Epidermal melanocyte (primary cell): ENCODE measurements around the gene SOX13.

ENCODE experiments used
- DNase-seq: peaks from one replicate; pipeline ENCODE4 v3.0.0; 2011; ENCODE audit warnings: low spot score; ENCODE audit not compliant: insufficient read length

The SOX13 gene

DNA sequence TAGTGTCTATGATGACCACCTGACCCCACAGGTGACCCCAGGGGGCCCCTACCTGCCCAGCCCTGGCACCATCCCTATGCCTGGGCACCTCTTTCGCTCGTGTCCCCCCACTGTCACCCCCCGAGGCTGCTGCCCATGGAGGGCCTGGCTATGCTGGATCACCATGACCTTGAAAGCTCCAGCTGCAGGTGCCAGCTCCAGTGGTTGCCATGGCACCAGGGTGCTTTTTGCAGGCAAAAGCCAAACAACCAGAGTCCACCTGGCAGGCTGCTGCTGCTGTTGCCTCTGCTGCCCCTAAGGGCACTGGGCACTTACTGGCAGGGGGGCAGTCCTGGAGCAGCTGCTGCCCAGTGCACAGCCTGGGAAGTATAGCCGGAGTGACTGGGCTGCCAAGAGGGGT, 57.3 kb downstream of the SOX13 start:
- DNase-seq: no peak

DNA sequence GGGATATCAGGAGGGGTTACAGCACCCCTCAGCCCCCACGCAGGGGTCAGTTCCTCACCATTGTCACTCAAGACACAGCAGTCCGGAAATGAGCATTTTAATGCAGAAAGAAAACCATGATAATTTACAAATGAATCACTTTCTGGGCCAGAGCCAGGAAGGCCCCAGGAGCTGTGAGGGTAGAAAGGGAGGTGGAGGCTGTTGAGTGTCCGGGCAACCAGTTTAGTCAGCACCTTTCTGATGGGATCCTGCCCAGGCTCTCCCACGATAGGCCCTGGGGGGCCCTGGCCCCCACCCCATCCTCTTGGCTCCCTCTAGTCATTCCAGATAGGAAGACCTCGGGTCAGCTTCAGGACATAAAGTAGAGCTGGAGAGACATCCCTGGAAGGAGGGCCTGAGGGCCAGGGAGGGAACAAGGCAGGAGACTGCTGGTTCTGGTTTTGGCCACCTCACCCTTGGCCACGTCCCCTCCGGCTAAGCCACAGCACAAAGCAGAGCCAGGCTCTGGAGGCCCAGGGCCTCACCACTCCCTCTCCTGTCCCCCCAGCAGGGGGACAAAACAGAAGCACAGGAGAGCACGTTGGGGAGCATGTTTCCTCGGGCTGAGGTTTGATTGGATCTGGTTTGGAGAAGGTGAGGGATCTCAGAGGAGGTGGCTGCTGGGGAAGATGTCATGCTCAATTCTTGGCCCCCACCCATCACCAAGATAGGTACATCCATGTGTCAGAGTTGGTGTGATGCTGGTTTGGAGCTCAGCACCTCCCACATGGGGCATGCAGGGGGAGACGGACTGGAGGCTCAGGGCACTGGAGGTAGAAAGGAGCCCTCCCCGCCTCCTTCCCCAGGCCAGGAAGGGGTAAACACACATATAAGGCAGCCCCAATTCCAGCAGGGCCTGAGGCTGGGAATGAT, 58.3 kb downstream of the SOX13 start:
- DNase-seq: no peak

DNA sequence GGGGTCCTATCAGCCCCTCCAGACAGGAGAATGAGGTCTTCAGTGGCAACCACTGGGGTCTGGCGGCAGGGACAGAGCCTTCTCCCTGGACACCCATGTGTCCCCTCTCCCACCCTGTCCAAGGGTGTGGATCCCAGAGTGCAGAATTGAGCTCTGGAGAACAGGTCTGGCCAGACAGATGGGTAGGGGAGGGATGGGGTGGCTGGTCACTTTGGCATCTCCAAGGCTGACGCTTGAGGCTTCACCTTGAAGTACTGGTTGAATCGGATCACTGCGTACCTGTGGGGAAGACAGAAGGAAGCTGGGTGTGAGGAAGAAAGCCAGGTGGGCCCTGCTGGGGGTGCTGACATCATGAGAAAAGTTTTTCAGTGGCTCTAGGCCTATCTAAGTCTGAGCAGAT, 59.1 kb downstream of the SOX13 start:
- DNase-seq: no peak

DNA sequence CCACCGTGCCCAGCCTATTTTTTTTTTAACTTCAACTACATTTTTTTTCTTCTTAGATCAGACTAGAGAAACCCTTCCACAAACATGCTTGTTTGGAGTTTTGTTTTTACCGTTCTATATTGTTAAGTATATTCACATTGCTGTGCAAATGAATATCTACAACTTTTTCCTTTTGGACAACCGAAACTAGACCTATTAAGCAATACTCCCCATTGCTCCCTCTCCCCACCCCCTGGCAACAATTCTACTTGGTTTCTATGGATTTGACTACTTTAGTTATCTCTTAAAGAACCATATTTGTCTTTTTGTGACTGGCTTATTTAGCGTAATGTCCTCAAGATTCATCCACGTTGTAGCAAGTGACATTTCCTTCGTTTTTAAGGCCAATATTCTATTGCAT, 59.8 kb downstream of the SOX13 start:
- no peak for DNase-seq

DNA sequence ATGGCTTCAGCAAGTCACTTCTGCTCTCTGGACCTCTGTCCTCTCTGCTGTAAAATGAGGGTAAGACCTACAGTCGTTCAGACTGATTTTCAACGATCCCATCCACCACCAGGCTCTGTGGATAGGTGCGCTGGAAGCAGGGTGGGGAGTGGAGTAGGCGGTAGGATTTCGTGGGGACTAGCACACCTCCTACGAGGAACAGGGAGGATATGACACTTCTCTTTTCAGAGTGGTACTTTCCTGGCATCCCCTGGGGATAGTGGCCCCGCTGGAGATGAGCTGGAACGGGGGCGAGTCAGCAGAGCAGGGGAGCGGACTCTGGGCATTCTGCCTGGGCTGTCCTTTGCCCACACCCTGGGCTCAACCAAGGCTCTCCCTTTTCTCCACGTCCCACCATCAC, 61.2 kb downstream of the SOX13 start:
- no peak for DNase-seq

DNA sequence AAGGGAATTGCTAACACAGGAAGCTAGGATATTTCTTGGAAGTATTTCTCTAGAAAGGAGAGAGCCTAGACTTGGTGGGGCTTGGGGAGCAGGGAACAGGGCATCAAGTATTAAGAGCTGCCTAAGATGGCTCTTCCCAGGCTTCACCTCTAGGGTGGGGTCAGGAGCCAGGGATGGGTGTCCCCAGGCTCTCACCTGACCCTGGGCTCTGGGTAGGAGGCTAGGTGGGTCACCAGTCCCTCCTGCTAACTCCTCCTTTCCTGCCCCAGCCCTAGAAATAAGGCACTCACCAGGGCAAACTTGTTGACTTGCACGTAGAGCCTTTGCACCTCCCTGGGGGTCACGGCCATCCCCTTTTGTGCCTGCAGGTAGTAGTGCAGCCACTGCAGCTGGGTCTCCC, 63.9 kb downstream of the SOX13 start:
- no peak for DNase-seq

DNA sequence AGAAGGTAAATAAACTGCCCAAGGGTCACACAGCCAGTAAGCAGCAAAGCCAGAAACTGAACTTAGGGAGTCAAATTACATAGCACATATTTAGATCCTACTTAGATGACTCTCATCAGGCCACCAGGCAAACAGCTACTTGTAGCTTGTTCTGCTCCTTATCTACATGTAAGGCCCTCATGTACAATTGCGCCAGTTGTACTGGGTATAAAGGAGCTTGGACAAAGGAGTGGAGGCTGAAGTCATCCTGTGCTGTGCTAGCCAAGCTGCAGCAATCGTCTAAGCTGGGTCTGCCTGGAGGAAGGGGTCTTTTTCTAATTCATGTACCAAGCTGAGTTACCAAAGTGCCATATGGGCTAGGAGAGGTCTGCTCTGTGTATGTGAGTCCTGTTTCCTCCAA, 66.2 kb downstream of the SOX13 start:
- no peak for DNase-seq

DNA sequence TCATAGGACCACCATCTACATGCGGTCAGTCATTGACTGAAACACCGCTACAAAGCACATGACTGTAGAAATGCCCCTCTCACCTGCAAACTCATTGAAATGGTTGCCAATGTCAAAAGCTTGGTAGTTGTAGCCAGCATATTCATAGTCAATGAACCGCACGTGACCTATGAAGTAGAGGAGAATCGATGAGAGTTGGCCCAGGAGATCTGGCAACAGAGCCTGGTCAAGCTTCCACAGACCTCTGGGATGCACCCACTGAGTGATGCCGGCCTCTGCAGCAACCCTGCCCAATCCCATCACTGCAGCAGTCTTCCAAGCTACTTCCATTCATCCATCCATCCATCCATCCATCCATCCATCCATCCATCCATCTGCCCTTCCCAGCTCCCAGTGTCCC, 67.0 kb downstream of the SOX13 start:
- DNase-seq: no peak

DNA sequence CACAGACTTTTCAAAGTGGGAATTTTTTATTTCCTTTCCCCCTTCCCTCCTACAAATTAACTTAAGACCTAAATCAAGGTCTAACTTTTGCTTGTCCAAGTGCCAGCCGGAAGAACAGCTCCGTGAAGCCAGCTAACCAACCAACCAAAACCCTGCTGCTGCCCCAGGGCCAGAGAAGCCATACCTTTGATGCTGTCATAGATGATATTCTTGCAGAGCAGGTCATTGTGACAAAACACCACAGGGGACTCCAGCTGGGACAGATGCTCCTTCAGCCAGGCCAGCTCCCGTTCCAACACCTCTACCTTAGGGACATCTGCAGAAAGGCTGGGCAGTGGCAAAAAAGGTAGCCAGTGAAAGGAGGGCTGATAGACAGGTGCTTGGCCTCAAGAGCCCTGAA, 68.2 kb downstream of the SOX13 start:
- no peak for DNase-seq

DNA sequence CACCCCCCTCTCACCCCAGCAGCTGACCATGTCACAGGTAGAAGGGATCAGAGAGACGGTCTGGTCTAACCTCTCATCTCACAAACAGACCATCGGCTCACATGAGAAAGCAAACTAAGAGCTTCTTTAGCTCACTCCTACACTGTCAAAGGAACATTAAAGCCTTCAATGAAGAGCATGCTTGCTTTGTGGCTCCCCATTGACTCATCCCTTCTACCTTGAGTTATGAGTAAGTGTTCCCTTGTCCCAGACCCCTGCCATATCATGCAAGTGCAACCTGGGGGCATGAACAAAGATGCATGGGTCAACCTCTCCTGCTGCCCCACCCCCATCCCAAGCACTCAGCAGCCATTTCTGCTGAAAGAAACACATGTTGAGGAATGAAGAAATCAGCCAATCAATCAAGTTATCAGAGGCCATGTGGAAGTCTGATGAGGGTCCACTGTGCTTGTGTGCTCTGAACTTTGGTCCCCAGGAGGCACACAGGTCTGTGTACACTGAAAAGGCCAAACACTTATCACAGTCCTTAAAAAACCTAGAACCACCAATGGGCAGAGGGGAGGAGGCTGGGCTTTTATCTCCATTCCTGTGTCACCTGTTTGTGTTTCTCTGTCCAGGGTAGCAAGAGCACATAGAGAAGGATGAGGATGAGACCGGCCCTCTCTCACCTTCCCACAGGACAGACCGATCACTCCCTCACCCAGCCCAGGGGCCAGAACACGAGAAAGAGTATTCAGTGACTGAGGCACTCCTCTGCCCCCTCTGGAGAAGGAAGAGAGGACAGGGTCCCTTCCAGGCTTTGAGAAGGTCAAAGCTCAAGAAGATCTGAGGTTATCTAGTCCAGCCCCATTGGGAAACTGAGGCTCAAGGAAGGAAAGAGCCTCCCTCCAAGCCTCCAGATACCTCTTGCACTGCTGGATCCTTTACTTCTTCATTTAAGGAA, 69.4 kb downstream of the SOX13 start:
- no peak for DNase-seq

DNA sequence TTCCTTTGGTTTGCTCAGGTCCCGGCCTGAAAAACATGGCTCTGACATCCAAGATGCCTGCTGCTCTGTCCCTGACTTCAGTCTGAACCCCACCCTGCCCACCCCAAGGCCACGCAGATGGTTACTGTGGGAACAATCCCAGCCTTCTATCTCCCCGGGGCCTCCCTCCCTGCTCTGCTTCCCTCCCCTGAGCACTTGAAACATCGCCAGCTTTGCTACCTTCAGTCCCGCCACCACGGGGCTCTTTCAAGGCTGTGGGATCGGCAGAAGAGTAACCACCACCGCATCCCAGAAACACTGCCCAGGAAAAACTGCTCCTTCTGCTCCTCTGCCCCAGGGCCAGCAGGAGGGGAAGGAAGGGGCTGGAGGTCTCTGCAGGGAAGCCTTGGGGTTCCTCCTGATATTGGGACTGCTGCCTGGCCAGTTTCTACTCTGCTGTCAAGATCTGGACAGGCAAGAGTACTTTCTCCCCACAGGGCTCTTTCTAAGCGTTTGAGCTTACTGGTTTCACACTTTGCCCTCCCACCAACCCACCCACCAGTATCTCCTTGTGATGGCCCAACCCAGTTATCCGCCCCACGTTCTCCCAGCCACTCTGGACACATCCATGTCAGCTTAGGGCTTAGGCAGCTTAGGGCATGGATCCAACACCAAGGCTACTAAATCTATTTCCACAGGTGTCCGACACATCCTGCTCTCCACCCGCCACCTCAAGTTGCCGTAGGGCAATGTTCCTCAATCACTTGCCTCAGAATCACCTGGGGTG, 70.5 kb downstream of the SOX13 start:
- no peak for DNase-seq

DNA sequence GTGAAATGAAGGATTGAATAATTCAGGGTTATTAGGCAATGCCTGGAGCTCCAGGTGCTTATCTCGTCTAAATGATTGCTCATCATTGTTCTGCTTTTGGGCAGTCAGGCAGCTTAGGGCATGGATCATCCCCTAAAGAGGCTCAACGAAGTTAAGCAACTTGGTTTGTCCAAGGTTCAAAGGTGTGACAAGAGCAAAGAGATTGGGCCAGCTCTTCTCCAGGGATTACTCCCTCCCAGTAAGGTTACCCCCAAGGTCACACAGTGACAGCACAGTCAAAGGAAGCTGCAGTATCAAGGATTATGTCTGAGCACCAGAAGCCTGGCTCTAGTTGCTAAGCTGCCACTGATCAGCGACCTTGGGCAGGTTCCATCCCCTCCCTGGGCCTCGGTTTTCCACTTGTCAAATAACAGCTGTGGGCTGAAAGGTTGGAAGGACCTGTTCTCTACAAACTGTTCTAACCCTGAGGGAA, 72.2 kb downstream of the SOX13 start:
- no peak for DNase-seq

DNA sequence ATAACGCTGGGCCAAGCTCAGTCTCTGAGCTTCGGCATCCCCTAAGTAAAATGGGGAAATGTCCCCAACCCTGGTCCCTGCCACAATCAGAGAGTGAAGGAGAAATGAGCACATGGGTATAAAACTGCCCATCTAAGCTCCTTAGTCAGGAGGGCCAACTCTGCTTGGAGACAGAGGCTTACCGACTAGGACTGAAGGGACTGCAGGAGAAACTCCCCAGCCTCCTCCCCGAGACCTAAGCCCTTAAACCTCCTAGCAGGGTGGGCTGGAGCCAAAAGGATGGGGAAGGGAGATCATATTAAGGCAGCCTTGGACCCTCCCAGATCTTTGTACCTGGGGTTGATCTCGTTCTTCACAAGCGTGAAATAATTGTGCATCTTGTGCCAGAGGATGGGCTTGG, 73.4 kb downstream of the SOX13 start:
- DNase-seq: no peak

DNA sequence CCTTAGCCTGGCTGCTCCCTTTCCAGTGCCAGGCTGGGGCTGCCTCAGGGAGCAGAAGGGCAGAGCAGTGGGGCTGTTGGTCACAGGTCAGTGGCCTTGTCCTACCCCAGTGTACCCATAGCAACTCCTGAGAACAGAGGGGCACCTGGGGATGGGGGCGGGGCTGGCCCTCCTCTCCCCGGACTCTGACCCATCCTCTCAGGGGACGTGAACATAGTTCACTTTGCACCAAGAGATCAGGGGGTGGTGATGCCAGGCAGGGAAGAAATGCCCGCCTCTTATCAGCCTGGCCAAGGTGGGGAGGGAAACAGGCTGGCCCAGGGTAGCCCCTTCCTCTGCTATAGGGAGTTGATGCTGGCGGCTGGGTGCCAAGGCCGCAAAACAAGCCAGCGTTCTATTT, 74.0 kb downstream of the SOX13 start:
- DNase-seq: no peak

DNA sequence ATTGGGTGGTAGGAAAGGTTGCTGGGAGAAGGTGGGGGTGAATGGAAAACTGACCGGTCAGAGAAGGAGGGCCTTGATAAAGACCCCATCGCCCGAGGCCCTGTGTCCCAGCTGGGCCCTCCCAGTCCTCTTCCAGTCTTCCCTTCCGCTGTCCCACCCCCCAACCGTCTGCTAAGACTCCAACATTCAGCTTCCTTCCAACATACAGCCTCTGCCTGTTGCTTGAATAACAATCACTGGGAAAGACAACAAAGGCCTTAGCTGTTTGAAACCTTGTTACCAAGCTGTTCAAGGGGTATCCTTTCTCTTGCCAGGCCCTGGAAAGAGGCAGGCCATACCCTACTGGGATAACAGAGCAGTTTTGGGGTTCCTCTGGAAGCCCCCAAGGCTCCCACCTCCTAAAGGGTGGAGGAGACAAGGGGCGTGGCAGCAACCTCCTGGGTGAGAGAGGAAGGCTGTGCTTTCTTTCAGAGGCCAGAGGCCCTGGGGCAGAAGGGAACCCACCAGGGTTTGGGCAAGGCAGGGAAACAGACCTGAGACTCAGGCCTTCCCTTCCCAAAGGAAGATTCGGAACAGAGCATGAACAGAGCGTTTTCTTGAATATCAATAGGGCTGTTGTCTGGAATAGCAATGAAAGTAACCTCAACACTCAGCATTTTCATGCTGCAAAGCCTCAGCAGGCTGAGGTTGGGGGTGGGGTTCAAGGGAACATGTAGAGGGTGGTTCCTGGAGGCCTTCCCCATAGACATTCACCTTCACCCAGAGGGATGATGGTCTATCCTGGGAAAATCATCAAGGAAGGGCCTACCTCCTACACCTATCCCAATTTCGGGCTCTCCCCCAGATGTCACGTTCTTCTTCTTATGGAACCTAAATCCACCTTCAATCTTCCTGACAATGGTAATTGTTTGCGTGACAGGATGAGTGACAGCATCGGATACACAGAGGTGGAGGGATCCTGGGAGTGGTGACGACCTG, 74.8 kb downstream of the SOX13 start:
- DNase-seq: peak; percentile 73

DNA sequence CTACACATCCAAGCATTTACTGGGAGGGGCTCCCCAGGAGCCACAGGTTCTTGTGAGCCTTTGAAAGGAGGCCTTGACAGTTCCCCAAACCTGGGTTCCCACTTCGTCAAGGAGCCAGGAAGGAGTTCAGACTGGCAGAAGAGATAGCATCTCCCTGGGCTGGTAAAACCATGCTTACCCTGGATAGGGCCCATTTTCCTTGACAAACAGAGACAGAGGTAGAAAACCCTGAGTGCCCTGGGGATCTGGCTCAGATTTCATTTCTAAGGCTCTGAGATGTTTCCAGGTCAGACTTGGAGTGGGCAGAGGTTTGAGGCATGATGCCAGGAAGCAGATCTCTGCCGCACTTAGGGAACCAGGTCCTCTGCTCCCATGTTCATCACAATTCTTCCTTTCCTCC, 76.2 kb downstream of the SOX13 start:
- DNase-seq: no peak

DNA sequence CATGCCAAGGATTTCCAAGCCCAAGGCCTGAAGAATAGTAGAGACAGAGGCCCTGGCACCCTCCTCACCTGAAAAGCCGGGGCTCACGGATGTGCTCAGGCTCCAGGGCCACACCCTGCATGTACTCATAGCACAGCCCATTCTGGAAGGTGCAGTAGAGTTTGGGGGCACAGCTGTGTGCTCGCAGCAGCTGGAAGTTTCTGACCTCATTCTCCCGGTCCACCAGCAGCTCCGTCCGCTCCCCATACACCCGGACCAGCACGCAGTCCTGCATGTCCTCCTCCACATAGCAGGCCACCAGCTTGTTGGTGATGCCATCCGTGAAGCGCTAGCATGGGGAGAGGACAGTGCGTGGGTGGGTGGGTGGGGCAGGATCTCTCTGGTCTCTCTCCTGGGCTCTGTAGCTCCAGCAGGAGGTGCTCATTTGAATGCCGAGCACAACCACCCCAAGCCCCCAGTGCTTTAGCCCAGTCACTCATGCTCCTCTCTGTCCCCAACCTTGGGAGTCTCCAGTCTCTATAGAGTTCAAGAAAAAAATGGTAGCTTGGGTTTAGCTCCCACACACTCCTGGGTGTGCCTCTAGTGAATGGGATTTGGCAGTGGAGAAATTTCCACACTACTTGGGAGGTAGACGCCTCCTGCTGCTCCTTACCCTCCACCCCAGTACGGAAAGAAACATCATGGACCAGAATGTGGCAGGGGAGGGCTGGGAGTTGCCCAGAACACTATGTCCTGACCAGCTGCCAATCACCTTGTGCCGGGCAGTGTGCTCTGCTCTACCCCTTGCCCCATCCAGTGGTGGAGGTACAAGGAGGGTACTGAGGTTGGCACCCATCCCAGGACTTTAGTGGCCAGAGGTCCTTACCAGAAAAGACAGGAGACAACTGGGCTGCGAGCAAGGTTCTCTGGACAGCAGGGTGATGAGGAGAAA, 77.0 kb downstream of the SOX13 start:
- DNase-seq: no peak

DNA sequence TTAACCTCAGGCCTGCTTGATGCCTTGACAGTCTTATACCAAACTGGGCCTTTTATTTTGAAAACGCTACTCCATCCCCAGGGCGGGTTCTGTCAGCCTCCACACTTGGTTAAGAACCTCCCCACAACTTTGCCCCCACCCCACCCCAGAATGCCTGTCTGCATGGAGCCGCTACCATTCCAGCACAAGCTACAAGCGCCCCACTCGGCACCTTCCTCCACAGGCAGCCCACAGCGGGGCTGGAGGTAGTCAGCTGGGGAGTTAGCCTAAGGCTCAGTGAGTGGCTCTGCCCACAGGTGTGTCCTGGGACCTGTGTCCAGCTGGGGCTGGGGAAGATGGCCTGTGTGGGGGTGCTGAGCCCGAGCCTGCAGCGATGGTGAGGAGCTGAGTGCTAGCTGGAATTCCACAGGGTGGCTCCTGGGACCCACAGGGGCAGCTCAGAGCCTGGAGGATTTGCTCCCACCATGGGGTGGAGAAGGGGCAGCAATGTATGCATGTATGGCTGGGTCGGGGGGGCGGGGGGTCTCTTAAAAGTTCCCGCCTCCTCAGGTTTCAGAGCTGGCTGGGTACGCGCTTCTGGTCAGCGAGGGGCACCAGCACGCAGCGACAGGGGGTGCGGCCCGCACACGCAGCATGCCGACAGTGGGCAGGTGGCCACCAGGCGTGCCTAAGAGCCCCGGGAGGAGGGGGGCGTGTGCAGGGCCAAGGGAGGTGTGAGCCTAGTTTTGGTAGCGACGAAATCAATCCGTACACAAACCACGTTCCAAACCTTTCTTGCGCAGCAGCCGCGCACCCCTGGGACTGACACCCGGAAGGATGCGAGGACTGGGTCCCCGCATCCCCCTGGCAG, 78.0 kb downstream of the SOX13 start:
- no peak for DNase-seq
